DMS153 treated with DMSO at 0.1 percent for 48 hours (cell line): ENCODE data around the gene PRELID3B.

ENCODE experiments used
- DNase-seq: peaks from one replicate; lab custom pipeline; 2025; ENCODE audit not compliant: unreplicated experiment; lab: John Stamatoyannopoulos, UW

The PRELID3B gene

DNA sequence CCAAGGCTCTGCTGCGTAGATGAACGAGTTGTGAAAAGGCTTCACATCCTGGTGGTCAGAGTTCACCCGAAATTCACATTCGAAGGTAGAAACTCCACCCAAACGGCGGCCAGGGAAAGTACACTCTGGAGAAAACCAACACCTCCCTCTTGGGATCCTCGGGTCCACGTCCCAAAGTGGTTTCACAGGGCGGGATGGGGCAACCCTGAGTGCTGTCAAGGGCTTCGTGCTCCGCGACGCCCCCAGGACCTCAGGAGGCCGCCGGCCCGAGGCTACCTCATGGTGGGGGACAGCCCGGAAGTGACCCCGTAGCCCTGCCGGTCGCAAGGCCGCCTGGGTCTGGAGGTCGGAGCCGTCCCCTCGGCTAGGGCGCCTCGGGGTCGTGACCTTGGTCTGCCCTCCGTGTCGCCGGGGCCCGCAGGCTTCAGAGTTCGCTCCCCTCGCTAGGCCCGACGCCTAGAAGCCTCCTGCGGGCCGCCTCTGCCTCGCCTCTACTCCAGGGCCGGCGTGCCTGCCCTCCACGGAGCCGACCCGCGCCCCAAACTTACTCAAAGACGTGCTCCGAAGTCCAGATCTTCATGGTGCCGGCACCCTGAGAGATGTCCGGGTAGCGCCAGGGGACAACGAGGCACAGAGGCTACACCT, at the start of gene PRELID3B:
PRELID3B (minus strand) TSS at position 636 of the 645 bp plus-strand sequence; CDS start at position 580, 56 bp downstream.
- DNase-seq = no peak

DNA sequence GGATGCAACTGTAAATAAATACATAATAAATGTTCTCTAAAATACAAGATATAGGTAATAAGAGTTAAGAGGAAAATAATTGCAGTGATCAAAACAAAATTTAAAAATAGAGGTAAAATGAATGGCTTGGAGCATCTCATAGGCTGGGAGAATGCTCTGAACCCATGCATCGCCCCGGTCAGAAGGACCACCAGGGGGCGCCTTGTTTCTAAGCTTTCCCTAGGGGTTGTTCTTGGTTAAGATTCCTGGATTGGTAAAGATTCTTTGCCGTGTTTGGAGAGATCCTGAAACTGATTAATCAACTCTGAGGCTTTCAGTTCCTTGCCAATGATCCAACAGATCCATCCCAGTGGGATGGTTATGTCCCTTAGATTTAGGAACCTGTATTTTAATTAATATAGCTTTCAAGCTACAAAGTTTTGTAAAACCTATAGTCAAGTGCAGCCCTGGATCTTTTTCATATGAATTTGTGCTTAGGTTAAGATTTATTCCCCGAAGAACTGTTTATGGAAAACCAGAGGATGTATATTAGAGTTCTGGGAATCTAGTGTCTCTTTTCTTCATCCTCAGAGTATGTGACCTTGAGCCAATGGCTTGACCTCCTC, 45.3 kb upstream of the PRELID3B start:
- DNase-seq = peak; percentile 61

DNA sequence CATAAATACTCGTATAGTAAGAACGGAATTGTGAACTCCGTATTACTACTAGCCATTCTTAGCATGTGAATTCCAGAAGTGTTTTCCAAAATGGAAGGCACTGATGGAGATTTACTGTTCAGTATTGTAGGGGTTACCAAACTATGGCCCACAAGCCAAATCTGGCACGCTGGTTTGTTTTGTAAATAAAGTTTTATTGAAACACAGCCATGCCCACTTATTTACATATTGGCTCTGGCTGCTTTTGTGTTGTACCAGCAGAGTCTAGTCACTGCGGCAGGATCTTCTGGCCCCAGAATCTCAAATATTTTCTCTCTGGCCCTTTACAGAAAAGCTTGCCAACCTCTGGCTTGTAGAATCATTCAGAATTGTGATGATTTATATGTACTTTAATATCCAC, 44.3 kb upstream of the PRELID3B start:
- DNase-seq = no peak

DNA sequence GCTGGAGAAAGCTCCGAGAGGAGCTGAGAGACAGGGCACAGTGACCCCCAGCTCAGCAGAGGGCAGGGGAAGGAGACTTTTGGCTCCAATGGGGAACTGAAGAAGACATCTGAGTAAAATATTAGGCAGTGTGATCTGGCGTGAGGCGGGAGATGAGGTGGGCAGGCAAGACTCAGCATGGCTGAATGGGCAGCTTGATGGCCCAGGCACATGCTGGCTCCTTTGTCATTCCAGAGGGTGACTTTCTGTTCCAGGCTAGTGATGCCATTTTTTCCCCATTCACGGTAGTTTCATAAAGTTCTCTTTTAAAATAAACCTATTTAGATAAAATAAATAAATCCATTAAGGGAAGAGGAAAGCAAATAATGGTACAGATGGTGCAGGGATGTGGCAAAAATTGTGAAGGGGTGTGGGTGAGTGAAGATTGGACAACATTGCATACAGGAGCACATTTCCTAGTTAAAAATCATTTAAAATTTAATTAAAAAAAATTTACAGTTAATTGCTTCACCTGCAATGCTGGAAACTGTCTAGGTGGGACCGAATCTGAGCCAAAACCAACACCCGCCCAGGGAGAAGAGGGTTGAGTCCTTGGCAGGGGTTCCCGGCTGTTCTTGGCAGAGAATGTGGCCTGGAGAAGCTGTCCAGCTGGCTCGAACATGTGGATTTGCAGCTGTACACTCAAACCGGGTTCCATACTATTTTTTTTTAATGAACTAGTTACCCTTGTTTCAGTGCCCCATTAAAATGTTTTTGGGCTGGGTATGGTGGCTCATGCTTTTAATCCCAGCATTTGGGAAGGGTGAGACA, 41.7 kb upstream of the PRELID3B start:
- no peak for DNase-seq

DNA sequence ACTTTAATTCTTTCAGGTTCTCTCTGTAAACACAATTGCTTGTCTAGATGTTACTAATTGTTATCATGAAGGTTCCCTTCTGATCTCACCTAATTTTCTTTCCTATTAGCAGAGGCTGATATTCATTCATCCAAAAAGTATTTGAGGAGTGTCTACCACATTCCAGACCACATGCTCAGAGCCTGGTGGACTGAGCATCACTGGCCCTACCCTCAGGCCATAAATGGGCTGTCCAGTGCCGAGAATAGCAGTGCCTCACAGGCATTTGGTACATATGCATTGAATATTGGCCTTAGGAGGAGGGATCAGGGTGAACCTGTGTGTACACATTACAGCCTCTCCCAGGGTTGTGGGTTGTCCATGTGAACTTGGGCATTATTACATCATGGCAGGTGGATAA, 40.4 kb upstream of the PRELID3B start:
- no peak for DNase-seq

DNA sequence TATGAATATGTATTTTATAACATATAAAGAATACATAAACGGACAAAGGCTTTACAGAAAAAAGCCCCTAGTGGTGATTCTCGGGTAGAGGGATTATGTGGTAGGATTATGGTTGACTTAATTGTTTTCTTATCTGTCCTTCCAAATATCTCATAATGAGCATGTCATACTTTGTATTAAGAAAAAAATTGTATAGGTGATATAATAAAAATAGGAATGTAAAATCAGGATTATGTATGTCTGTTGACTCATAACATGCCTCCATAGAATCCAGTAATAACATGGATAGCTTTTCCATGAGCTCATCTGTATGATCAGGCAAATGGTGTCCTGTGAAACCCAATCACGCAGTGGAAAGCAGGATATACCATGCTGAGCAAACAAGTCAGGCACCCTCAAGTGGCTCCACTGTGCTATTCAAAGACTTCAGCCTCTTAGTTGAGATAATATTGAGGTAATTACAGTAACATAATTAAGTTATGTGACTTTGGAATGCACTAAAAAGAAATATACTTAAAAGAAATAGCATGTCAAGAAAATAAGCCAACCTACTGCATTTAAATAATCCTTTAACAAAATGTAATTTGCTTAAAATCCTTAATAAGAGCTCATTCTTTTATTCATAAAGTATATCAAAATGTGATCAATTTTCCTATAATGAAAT, 39.6 kb upstream of the PRELID3B start:
- DNase-seq = no peak

DNA sequence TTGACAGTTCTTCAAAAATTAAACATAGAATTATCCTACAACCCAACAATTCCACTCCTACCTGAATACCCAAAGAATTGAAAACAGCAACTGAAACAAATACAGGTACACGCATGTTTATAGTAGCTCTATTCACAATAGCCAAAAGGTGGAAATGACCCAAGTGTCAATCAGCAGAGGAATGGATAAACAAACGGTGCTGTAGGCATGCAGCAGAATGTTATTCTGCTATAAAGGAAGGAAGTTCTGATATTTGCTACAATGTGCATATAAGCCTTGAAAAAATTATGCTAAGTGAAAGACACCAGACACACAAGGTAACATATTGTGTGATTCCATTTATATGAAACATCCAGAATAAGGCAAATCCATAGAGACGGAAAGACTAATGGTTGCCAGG, 38.5 kb upstream of the PRELID3B start:
- no peak for DNase-seq

DNA sequence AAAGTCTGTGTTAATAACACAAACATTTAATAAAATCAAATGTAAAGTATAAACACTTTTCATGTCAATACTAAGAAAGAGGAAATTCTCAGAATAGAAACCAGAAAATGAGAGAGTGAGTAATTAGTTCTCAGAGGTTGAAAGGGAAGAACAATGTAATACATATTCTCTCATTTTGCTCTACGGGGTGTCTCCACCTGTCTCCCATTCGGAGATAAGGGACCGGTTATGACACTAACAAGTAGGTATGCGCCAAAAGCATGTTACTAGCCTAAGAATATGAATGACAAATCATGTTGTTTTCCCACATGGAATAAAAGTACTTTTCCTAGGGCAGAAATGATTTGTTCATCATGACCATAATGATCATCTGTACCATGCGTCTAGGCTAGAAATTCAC, 35.6 kb upstream of the PRELID3B start:
- DNase-seq = no peak

DNA sequence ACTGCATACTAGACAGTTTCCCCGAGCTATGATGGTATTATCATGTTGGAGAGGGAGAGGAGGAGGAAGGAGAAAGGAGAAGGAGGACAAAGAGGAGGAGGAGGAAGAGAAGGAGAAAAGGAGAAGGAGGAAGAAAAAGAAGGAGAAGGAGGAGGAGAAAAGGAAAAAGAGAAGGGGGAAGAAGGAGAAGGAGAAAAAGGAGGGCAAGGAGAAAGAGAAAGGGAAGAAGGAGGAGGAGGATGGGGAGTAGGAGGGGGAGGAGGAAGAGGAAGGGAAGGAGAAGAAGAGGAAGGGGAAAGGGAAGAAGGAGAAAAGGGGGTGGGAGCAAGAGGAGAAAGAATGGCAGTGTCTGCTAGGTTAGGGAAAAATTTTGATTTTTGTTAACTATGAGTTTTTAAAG, 35.1 kb upstream of the PRELID3B start:
- no peak for DNase-seq

DNA sequence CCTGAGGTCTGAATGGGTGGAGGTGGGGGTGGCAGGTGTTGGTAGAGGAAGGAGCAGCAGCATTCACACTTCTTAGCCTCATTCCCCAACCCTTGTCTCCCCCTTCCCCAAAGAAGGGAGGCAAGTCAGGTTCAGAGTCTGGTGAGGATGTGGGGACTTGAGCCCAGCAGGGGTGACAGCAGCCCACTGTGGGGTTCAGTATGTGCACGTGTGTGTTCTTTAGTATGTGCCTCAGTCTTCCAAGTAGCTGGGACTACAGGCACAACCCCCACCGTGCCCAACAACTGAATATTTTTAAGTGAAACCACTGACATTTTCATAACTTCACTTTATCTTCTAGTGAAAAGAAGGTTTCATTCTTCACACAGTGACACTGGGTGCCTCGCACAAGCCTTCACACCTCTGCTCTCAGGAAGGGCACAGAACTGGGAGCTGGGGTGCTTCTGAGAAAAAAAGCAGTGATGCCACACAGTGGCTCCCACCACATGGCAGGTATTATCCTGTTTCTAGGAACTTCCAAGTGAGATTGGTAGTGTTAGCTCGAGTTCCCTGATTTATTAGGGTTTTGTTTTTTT, 33.4 kb upstream of the PRELID3B start:
- DNase-seq = no peak

DNA sequence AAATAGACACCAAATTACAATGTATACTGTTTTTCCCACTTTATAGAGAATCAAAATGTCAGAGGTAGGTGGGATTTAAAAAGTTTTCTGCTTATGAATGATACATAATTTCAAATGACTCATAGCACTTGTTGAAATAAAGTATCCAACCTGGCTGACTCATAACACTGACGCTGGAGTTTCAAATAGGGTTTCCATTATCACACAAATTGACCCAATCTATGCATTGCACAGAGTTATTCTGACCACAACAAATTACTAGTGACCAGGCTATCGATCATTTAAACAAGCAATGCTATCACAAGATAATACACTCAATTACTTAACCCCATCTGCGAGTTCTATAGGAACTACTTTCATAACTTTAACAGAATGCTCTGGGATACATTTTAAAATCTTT, 31.9 kb upstream of the PRELID3B start:
- DNase-seq = no peak

DNA sequence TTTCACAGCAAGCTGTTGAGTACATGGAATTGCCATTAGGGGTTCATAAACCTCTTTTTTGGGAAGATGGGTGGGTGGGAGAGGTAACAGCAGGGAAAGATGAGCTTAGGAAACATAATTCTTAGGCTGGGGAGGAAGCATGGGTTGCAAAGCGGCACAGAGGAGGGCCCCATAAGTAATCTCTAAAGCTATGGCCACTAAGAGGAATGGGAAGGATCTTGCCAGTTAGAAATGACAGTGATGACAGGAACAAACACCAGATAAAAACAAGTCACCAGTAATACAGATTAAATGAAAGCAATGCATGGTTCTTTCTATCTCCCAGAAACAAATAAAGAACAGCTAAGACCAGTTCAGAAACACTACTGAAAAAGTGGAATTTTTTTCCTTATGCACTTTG, 31.0 kb upstream of the PRELID3B start:
- no peak for DNase-seq

DNA sequence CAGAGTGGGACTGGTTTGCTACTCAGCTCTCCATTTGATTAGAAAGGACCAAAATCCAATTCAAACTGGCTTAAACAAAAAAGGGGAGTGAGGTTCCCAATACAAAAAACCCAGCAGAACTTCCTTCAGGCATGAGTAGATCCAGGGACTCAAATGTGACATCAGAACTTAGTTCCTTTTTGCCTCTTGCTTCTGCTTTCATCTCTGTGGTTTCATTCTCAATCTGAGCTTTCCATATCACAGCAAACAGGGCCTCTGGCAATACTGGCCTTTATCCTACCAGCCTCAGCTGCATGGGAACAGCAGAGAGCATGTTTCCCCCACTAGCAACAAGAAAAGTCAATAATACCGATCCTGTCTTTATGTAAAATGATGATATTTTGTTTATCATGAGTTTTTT, 28.6 kb upstream of the PRELID3B start:
- DNase-seq = no peak

DNA sequence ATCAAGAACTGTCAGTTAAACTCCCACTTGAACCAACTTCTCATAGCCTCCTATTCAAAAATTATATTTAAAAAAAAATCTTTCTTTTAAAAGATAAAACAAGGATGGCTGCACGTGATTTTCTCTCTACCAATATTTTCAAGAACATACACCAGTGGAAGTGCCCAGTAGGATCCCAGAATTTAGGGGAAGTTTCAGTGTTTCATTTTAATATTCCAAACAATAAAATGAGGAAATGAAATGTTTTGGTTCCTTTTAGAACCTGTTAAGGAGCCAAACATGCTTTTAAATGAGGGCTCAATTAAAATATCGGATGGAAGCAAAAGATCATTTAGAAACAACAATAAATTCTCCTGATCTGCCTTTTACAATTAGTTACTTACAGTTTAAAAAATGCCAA, 26.4 kb upstream of the PRELID3B start:
- DNase-seq = no peak

DNA sequence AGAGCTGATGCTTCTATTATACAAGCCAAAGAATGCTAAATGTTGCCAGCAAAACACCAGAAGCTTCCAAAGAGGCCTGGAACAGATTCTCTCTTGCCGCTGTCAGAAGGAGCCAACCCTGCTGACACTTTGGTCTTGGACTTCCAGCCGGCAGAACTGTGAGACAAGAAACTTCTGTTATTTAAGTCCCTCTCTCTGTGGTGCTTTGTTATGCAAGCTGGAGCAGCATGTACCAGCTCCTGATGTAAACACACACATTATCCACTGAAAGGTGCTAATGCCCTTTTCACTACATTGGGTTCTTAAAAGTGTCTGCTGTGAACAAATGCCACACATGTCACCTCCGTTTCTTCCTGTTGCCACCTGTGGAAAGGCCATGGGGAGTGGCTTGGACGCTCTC, 25.9 kb upstream of the PRELID3B start:
- no peak for DNase-seq

DNA sequence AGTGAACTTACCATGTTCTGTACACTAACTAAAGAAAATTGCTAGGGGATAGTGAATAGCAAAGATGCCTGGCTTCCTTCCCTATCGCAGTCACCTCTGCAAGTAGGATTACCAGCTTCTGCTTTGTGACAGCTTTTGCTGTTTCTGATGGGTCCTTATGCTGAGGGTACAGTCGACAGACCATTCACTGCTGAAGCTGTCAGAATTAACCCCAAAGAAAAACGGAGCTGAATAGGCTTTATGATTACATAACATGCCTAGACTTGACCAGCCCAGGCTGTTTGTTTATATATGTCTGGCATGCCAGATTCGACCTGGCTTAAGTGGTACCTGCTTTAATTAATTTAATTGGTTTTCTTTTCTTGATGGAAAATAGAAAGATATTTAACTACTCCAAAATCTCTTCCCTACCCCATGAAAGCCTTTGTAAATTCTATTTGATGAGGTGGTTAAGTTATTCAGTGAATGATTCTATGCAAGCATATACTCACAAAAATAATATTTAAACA, 21.7 kb upstream of the PRELID3B start:
- DNase-seq = peak; percentile 41

DNA sequence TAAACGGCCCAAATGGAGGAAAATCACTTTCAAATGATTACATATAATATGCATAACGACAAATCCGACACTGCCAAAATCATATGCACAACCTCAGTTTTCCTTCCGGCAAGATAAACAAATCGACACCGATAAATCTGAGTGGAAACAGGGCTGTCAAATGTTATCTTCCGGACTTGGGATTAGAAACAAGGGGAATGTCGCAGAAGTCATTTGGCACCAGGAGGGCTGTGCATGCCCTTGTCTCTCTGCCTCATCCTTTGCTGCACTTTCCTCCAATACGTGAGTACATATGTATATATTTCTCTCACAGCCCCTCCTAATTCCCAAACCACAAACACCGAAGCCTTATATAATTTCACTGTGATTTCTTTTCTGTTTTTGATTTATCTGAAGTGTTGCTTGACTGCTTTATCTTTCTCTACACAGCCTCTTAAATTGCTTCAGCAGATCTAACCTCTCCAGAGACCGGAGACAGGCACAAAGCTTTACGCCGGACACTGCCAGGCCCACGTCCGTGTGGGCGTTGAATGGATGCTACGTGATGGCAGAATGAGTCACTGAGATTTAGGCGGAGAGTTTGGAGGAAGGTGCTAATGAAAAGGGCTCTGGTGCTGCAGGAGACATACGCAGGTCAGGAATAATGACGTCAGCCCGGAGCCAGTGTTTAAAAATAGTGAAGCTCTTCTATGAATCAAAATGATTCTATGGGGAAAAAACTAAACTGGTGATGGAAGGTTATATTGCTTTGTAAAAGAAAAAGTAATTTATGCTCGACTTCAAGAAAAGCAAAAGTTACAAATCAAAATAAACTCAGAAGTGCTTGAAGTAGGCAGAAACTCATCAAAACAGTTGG, 21.0 kb upstream of the PRELID3B start:
- DNase-seq = no peak

DNA sequence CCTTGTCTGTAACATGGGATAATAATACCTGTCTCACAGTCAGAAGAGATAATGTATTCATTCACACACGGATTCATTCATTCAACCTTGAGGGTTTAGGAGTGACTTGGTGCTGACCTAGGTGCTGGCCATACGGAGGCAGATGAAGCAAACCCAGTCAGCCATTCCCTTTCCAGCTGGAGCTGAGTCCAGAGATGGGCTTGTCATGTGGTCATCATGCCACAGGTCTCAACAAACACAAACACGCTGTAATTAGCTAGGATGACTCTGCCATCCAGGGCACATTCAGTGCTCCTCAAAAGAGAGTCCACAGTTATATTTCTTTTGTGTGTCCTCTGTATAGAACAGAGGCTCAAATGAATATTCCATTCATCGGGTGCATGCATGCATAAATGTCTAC, 19.5 kb upstream of the PRELID3B start:
- no peak for DNase-seq

DNA sequence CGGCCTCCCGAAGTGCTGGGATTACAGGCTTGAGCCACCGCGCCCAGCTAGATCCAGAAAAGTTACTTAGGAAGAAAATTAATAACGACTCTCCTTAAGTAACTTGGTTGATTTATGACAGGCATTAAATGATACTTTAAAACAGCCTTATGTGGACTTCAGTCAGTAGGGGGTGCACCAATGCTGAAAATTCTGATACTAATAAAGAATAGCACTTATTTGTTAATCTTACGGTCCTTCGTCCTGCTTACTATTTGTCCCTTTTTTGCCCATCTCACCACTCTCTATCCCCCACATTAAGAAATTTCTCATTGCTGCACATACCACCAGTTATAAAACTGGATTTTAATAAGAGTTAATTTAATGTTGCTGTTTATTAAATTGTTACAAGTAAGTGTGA, 12.7 kb upstream of the PRELID3B start:
- DNase-seq = no peak

DNA sequence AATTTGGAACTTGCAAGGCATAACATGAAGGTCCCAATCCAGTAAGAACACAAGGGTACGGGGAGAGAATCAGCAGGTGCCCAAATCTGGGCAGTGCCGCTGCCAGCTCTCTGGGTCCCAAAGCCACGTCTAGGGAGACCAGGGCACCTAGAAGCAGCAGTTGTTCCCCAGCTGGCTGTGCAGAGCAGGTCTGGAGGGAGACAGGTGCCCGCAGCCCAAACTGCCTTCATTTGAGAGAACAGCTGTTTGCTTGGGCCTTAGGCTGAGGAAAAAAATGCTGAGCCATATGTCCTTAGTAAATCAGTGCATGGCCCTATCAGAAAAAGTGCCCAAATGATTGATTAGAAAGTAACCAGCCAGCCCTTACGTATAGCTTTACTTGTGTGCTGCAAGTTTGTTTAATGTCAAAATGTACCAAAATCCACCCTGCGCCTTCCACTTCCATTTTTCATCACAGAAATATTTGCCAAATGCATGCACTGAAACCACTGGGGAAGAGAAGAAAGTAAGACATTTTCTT, 9.1 kb upstream of the PRELID3B start:
- no peak for DNase-seq
